ENCODE data around the gene TFB1M. TPM values are rescaled to one million over a fixed set of nuclear protein-coding genes. Genes with fewer than 3 reads are reported as not detected.
"Not testable (repeated sequence)": the region's sequence is repeated elsewhere in the genome, so short reads cannot be mapped to it uniquely, and the experiment has no call there.

TFB1M gene
- total RNA-seq, 1 experiment from 2014 or later = 45.0 TPM

DNA sequence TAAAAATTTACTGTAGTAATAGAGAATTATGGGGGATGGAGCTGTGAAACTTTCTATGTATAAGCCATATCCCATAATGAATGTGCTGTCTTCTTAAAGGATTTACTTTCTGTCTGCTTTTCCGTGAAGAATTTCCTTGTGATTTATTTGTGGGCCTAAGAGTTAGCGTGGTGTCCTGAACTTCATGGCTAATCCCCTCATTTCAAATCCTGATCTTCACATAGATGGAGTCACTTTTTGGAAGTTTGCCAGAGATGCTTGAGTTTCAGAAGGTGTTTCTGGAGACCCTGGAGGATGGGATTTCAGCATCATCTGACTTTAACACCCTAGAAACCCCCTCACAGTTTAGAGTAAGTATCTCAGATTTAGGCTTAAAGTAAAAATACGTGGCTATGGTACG, 69.8 kb downstream of the TFB1M start:
- no peaks in the 10 kb centered on the region for H4K20me1 ChIP-seq (ENCODE audit: insufficient read depth, low read depth, low read length)
- H3K79me2 ChIP-seq (ENCODE audit: low read length) = no peaks in the 10 kb centered on the region
- no peak overlapping the region for H3K9ac ChIP-seq (ENCODE audit: low read length)
- H3K9me2 ChIP-seq (replicated peaks; ENCODE audit: insufficient read depth, low read length) = no peaks in the 10 kb centered on the region
- peaks cover 7% of the 10 kb centered on the region; the same call in 1 of the 2 replicates for H3K36me3 ChIP-seq (ENCODE audit: insufficient read depth, low read length)
- DNase-seq = no peak
- H3K4me1 ChIP-seq (ENCODE audit: low read length) = no peaks in the 10 kb centered on the region
- no peak overlapping the region for H3K4me2 ChIP-seq (ENCODE audit: low read depth, low read length, poor library complexity, severe bottlenecking)
- H3K27me3 ChIP-seq (ENCODE audit: low read length) = no peaks in the 10 kb centered on the region
- H3K9me3 ChIP-seq (ENCODE audit: low read length) = no peaks in the 10 kb centered on the region
- H3K4me3 ChIP-seq (ENCODE audit: low read length) = no peak overlapping the region
- H3K27ac ChIP-seq (ENCODE audit: low read length) = no peak overlapping the region
- no peak overlapping the region for H2AFZ ChIP-seq (ENCODE audit: low read length)

DNA sequence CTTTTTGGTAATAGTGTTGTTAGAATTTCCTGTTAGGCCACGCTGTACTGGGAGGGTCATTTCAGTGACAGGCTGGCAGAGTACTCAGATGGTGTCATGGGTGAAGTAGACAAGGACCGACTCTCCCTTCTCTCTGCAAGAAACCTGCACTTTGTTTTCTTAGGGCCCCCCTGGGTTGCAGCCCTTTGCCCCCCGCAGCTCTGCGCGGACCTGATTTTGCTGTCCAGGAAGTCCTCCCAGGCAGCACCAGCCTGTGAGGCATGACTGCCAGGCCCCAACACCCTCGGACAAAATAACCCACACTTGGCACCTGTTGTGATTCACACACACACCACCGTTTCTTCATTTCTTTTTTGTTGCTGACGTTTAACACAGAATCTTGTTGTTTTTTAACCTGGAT, 72.3 kb downstream of the TFB1M start:
- H3K4me1 ChIP-seq (ENCODE audit: low read length) = no peaks in the 10 kb centered on the region
- no peaks in the 10 kb centered on the region for H4K20me1 ChIP-seq (ENCODE audit: insufficient read depth, low read depth, low read length)
- H3K4me3 ChIP-seq (ENCODE audit: low read length) = no peak overlapping the region
- H3K36me3 ChIP-seq (ENCODE audit: insufficient read depth, low read length) = no peaks in the 10 kb centered on the region
- no peak overlapping the region for H2AFZ ChIP-seq (ENCODE audit: low read length)
- no peaks in the 10 kb centered on the region for H3K9me2 ChIP-seq (replicated peaks; ENCODE audit: insufficient read depth, low read length)
- H3K9me3 ChIP-seq (ENCODE audit: low read length) = no peaks in the 10 kb centered on the region
- no peak overlapping the region for H3K4me2 ChIP-seq (ENCODE audit: low read depth, low read length, poor library complexity, severe bottlenecking)
- DNase-seq = no peak
- no peaks in the 10 kb centered on the region for H3K79me2 ChIP-seq (ENCODE audit: low read length)
- H3K9ac ChIP-seq (ENCODE audit: low read length) = no peak overlapping the region
- no peaks in the 10 kb centered on the region for H3K27me3 ChIP-seq (ENCODE audit: low read length)
- H3K27ac ChIP-seq (ENCODE audit: low read length) = no peak overlapping the region

DNA sequence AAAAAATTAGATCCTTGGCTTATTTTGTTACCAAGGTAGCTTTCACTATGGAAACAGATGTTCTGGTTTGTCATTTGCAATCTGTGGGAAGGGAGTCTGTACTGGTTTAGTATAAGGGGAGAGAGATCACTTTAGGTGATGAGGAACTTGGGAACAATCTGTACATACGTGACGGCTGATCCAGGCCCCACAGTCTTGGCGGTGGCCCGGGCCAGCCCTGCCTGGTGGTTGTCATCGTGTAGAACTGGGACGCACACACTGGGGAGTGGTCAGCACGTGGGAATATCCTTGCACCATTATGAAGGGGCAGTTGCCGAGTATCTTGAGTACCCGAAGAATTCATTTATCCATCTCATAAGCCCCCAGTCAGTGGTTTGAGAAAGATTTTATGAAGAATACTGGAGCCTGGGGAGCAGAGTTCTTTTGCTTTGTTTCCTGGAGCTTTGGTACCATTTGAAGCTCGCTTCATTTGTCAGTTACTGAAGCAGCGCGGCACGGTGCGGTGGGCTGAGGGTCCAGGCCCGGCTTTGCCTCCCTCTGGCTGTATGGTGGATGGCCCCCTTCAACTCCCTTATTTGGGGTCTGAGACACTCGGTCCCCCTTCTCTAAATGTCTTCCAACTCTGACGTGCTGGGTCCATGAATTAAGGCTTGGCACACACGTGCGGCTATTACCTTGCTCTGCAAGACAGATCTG, 73.2 kb downstream of the TFB1M start:
- no peaks in the 10 kb centered on the region for H3K4me1 ChIP-seq (ENCODE audit: low read length)
- no peak overlapping the region for H2AFZ ChIP-seq (ENCODE audit: low read length)
- no peaks in the 10 kb centered on the region for H4K20me1 ChIP-seq (ENCODE audit: insufficient read depth, low read depth, low read length)
- no peak overlapping the region for H3K27ac ChIP-seq (ENCODE audit: low read length)
- H3K4me3 ChIP-seq (ENCODE audit: low read length) = no peak overlapping the region
- no peaks in the 10 kb centered on the region for H3K36me3 ChIP-seq (ENCODE audit: insufficient read depth, low read length)
- no peaks in the 10 kb centered on the region for H3K27me3 ChIP-seq (ENCODE audit: low read length)
- no peak for DNase-seq
- no peaks in the 10 kb centered on the region for H3K79me2 ChIP-seq (ENCODE audit: low read length)
- no peaks in the 10 kb centered on the region for H3K9me2 ChIP-seq (replicated peaks; ENCODE audit: insufficient read depth, low read length)
- H3K9me3 ChIP-seq (ENCODE audit: low read length) = no peaks in the 10 kb centered on the region
- H3K9ac ChIP-seq (ENCODE audit: low read length) = no peak overlapping the region
- no peak overlapping the region for H3K4me2 ChIP-seq (ENCODE audit: low read depth, low read length, poor library complexity, severe bottlenecking)

DNA sequence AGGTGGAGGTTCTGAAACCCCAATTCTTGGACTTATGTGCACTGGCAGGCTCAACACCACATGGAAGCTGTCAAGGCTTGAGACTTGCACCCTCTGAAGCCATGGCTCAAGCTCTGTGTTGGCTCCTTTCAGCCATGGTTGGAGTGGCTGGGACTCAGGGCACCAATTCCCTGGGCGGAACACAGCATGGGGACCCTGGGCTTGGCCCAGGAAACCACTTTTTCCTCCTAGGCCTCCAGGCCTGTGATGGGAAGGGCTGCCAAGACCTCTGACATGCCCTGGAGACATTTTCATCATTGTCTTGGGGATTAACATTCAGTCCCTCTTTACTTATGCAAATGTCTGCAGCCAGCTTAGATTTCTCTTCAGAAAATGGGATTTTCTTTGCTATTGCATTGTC, 76.7 kb downstream of the TFB1M start:
- H3K27ac ChIP-seq (ENCODE audit: low read length) = no peak overlapping the region
- no peak overlapping the region for H3K4me3 ChIP-seq (ENCODE audit: low read length)
- H2AFZ ChIP-seq (ENCODE audit: low read length) = no peak overlapping the region
- H3K27me3 ChIP-seq (ENCODE audit: low read length) = no peaks in the 10 kb centered on the region
- no peak overlapping the region for H3K4me2 ChIP-seq (ENCODE audit: low read depth, low read length, poor library complexity, severe bottlenecking)
- H3K79me2 ChIP-seq (ENCODE audit: low read length) = no peaks in the 10 kb centered on the region
- H3K4me1 ChIP-seq (ENCODE audit: low read length) = no peaks in the 10 kb centered on the region
- no peak overlapping the region for H3K9ac ChIP-seq (ENCODE audit: low read length)
- no peaks in the 10 kb centered on the region for H4K20me1 ChIP-seq (ENCODE audit: insufficient read depth, low read depth, low read length)
- H3K9me2 ChIP-seq (replicated peaks; ENCODE audit: insufficient read depth, low read length) = no peaks in the 10 kb centered on the region
- H3K36me3 ChIP-seq (ENCODE audit: insufficient read depth, low read length) = no peaks in the 10 kb centered on the region
- H3K9me3 ChIP-seq (ENCODE audit: low read length) = no peaks in the 10 kb centered on the region
- DNase-seq = no peak

DNA sequence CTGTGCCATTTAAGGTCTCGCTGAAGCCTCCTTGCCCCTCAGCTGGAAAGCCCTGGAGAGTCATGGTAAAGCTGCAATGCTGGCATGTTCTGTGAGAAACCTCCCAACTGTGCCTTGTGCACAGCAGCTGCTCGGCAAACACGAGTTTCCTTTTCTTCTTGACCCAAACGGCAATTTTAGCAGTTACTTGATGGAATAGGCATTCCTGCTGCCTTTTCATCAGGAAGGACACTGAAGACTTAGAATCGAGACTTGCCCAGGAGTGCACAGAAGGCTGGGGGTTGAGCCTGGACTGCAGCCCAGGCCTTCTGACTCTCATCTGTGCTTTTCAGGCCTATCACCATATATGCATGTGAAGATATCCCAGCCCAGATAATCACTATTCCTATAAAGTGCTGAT, 79.2 kb downstream of the TFB1M start:
- no peak for DNase-seq
- H3K4me2 ChIP-seq (ENCODE audit: low read depth, low read length, poor library complexity, severe bottlenecking) = no peak overlapping the region
- no peaks in the 10 kb centered on the region for H3K9me2 ChIP-seq (replicated peaks; ENCODE audit: insufficient read depth, low read length)
- no peak overlapping the region for H2AFZ ChIP-seq (ENCODE audit: low read length)
- no peaks in the 10 kb centered on the region for H3K4me1 ChIP-seq (ENCODE audit: low read length)
- H3K9me3 ChIP-seq (ENCODE audit: low read length) = no peaks in the 10 kb centered on the region
- H3K79me2 ChIP-seq (ENCODE audit: low read length) = no peaks in the 10 kb centered on the region
- no peak overlapping the region for H3K9ac ChIP-seq (ENCODE audit: low read length)
- no peaks in the 10 kb centered on the region for H3K27me3 ChIP-seq (ENCODE audit: low read length)
- no peaks in the 10 kb centered on the region for H4K20me1 ChIP-seq (ENCODE audit: insufficient read depth, low read depth, low read length)
- no peak overlapping the region for H3K4me3 ChIP-seq (ENCODE audit: low read length)
- no peak overlapping the region for H3K27ac ChIP-seq (ENCODE audit: low read length)
- H3K36me3 ChIP-seq (ENCODE audit: insufficient read depth, low read length) = no peaks in the 10 kb centered on the region

DNA sequence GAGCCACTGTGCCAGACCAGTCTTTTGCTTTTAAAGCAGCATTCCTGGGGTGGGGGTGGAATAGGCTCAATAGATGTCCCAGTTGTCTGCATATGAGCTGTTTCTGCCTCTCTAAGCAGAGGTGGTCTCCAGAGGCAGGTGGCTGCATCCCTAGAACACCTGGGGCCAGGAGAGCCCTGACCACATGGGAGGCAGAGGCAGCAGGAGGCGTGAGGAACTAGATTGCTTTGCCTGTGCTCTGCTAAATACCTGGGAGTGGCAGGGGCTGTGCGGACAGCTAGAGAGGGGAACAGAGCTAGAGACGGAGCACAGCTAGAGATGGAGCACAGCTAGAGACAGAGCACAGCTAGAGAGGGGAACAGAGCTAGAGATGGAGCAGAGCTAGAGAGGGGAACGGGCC, 79.6 kb downstream of the TFB1M start:
- Histone ChIP-seq H3K9ac (ENCODE audit: low read length) (no peak overlapping the region), H3K9me2 (replicated peaks; ENCODE audit: insufficient read depth, low read length) (no peaks in the 10 kb centered on the region), H3K79me2 (ENCODE audit: low read length) (no peaks in the 10 kb centered on the region), H3K27ac (ENCODE audit: low read length) (no peak overlapping the region), H3K9me3 (ENCODE audit: low read length) (no peaks in the 10 kb centered on the region), H3K4me2 (ENCODE audit: low read depth, low read length, poor library complexity, severe bottlenecking) (no peak overlapping the region), H3K36me3 (ENCODE audit: insufficient read depth, low read length) (no peaks in the 10 kb centered on the region), H3K27me3 (ENCODE audit: low read length) (no peaks in the 10 kb centered on the region), H3K4me1 (ENCODE audit: low read length) (no peaks in the 10 kb centered on the region), H2AFZ (ENCODE audit: low read length) (no peak overlapping the region), H4K20me1 (ENCODE audit: insufficient read depth, low read depth, low read length) (no peaks in the 10 kb centered on the region), H3K4me3 (ENCODE audit: low read length) (no peak overlapping the region)
- no peak for DNase-seq

DNA sequence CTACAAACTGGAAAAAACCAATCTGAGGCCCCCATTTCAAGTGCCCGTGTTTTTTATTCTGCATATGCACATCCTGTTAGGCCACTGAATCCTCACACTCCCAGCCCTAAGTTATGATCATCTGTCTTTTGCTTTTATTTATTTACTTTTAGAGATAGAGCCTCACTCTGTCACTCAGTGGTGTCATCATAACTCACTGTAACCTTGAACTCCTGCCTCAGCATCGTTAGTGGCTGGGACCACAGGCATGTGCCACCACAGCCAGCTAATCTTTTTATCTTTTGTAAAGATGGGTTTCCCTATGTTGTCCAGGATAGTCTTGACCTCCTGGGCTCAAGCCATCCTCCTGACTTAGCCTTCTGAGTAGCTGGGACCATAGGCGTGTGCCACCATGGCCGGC, 80.1 kb downstream of the TFB1M start:
- Histone ChIP-seq H3K27me3 (ENCODE audit: low read length) (no peaks in the 10 kb centered on the region), H4K20me1 (ENCODE audit: insufficient read depth, low read depth, low read length) (no peaks in the 10 kb centered on the region), H3K4me2 (ENCODE audit: low read depth, low read length, poor library complexity, severe bottlenecking) (no peak overlapping the region), H3K4me3 (ENCODE audit: low read length) (no peak overlapping the region), H3K9me2 (replicated peaks; ENCODE audit: insufficient read depth, low read length) (no peaks in the 10 kb centered on the region), H2AFZ (ENCODE audit: low read length) (no peak overlapping the region), H3K36me3 (ENCODE audit: insufficient read depth, low read length) (no peaks in the 10 kb centered on the region), H3K9me3 (ENCODE audit: low read length) (no peaks in the 10 kb centered on the region), H3K9ac (ENCODE audit: low read length) (no peak overlapping the region), H3K4me1 (ENCODE audit: low read length) (no peaks in the 10 kb centered on the region), H3K79me2 (ENCODE audit: low read length) (no peaks in the 10 kb centered on the region), H3K27ac (ENCODE audit: low read length) (no peak overlapping the region)
- no peak for DNase-seq

DNA sequence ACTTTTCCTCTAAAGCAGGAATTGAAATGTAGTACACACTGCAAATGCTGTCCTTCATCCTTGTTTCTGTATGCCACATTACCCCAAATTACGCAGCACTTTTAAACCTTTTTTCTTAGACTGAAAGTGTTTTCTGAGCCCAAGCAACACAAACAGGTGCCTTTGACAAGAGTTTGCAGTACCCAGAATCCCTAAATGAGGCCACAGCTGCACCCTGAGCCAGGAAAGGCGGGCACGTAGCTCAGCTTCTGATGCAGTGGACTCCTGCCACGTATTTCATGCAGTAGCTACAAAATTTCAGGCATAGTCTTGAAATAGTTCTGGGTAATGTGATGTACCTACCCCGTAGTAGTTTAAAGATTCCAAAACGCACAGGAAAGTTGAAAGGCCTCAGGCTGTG, 81.4 kb downstream of the TFB1M start:
- Histone ChIP-seq H4K20me1 (ENCODE audit: insufficient read depth, low read depth, low read length) (no peaks in the 10 kb centered on the region), H3K36me3 (ENCODE audit: insufficient read depth, low read length) (no peaks in the 10 kb centered on the region), H3K9me2 (replicated peaks; ENCODE audit: insufficient read depth, low read length) (no peaks in the 10 kb centered on the region), H3K4me2 (ENCODE audit: low read depth, low read length, poor library complexity, severe bottlenecking) (no peak overlapping the region), H3K79me2 (ENCODE audit: low read length) (no peaks in the 10 kb centered on the region), H3K4me3 (ENCODE audit: low read length) (no peak overlapping the region), H3K9ac (ENCODE audit: low read length) (no peak overlapping the region), H3K27me3 (ENCODE audit: low read length) (no peaks in the 10 kb centered on the region), H3K9me3 (ENCODE audit: low read length) (no peaks in the 10 kb centered on the region), H2AFZ (ENCODE audit: low read length) (no peak overlapping the region), H3K27ac (ENCODE audit: low read length) (no peak overlapping the region), H3K4me1 (ENCODE audit: low read length) (no peaks in the 10 kb centered on the region)
- DNase-seq = no peak

DNA sequence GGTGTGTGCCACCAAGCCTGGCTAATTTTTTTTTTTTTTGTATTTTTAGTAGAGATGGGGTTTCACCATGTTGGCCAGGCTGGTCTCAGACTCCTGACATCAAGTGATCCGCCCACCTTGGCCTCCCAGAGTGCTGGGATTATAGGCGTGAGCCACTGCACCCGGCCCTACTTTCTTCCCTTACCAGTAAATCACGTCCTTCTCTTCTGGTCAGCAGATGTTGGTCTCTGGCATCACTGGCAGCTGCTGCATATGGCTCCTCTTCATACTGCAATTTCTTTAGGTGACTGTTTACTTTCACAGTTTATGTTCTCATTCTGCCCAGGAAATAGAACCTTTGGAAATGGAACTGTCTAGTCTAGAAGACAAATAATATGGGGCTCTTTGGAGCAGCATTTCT, 83.3 kb downstream of the TFB1M start:
- H4K20me1 ChIP-seq (ENCODE audit: insufficient read depth, low read depth, low read length); DNase-seq; H3K4me3 ChIP-seq (ENCODE audit: low read length); H3K27ac ChIP-seq (ENCODE audit: low read length); H3K9me2 ChIP-seq (replicated peaks; ENCODE audit: insufficient read depth, low read length); H3K9ac ChIP-seq (ENCODE audit: low read length); H3K27me3 ChIP-seq (ENCODE audit: low read length); H3K4me1 ChIP-seq (ENCODE audit: low read length); H3K4me2 ChIP-seq (ENCODE audit: low read depth, low read length, poor library complexity, severe bottlenecking); H3K9me3 ChIP-seq (ENCODE audit: low read length); H2AFZ ChIP-seq (ENCODE audit: low read length); H3K79me2 ChIP-seq (ENCODE audit: low read length); H3K36me3 ChIP-seq (ENCODE audit: insufficient read depth, low read length): not testable (repeated sequence)

Measured in Karpas-422 (cell line).